GM19463 (cell line): ENCODE measurements around the gene MYO1E.
"Not testable (repeated sequence)": the region's sequence is repeated elsewhere in the genome, so short reads cannot be mapped to it uniquely, and the experiment has no call there.

Experiments used
- ATAC-seq: cut with Tn5 transposase; IDR thresholded peaks from one replicate; pipeline ENCODE4 v1.9.1; 2021; ENCODE audit warnings: mild to moderate bottlenecking, moderate library complexity; ENCODE audit not compliant: unreplicated experiment

The MYO1E gene

GRCh38 chr15:59150185-59150584 lies 222.5 kb downstream of the MYO1E start:
- no peak for ATAC-seq

GRCh38 chr15:59148153-59148833 lies 224.4 kb downstream of the MYO1E start:
- ATAC-seq: no peak

GRCh38 chr15:59147666-59148065 lies 225.0 kb downstream of the MYO1E start:
- ATAC-seq: no peak

- ATAC-seq: not testable (repeated sequence)
These were observed 228.1 kb downstream of the MYO1E start for GRCh38 chr15:59144594-59144993.

- ATAC-seq: no peak
These were observed 229.4 kb downstream of the MYO1E start for GRCh38 chr15:59143281-59143680.

DNA sequence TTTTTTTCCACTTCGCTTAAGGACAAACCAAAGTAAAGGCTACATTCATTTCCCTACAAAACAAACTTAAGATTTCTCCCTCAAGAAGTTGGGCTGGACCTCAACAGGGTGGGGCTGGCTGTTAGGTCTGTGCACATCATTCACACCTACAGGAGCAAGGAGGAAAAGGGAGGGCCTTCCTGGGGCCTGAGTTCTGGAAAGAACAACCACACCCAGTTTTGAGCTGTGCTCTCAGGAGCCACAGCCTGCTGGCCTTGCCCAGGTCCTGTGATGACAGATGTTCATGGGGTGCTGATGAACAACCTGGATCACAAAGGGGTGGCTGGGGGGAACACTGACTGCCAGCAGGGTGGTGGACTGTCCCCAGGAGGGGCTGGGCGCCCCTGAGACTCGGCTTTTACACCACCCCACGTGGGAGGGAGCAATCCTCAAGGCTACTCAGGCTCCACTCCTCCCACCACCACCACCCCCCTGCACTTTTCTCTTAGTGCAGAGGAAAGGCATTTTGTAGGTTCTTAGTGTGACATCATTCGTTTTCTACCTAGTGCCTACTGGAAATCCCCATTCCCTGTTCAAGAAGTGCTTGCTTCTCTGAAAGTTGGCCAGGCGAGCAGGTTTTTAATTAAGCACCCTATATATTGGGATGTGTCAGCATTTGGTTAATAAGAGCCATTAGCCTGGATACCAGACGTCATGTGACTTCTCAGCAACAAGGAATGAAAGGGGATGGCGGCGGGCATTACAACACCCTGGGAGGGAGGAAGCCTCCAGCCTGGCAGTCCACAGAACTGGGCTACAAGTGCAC lies 232.0 kb downstream of the MYO1E start:
- no peak for ATAC-seq

DNA sequence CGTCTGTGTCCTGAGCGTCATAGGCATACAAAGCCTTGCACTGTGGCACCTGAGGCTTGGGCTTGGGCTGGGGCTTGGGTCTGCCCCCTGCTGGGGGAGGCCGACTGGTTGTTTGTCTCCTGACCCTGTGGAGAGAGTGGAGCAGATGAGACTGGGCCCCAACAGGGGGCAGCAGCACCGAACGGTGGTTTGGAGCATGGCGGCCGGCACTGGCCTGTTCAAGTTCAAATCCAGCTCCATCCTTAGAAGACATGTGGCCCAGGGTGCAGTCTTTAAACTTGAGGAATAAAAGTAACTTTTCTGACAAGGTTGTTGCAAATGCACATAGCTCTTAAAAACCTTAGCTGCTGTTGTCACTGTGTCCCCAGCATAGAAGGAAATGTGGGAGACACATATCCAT lies 234.4 kb downstream of the MYO1E start:
- ATAC-seq: no peak

DNA sequence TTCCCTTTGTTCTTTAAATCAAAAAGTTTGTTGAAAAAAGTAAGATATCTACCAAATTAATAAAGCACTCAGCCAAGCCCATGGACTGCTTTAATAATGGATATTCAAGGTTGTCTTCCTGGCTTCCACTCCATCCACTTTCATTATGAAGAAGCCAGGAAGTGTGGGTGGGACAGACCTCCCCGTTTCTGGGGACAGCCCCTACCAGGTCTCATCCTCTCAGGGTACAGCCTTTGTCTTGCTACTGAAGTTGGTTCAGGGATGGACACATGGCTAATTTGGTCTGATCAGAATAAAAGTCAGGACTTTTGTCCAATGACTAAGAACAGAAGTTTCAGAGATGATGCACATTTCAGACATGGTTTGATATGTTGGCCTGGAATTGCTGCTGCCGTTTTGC lies 235.1 kb downstream of the MYO1E start:
- no peak for ATAC-seq

- no peak for ATAC-seq
These were observed 238.7 kb downstream of the MYO1E start for GRCh38 chr15:59133929-59134427.

DNA sequence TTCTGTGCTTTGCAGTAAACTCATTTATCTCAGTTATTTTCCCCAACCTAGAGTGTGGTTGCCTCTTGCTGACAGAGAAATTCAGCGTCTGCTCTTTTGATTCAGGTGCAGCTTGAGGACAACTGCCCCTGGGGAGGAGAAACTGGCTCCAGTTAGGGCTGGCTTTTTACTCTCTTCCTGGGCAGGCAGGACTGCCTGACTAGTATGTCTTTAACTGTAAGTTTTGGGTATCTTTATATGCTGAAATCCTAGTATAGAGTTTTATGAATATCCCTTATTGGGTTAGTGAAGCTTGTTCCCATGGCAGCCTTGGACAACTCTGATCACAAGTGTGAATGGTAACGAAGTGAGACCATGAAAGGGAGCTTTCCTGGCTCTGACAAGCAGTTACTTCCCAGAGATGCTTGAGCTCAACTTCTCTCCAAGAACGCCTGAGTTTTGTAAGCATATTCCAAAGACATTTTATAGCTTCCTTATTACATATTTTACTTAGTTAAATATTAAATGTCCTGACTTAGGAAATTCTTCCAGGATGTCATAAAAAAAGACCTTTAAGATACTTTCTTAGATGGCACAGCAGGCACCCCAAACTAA lies 240.6 kb downstream of the MYO1E start:
- no peak for ATAC-seq

DNA sequence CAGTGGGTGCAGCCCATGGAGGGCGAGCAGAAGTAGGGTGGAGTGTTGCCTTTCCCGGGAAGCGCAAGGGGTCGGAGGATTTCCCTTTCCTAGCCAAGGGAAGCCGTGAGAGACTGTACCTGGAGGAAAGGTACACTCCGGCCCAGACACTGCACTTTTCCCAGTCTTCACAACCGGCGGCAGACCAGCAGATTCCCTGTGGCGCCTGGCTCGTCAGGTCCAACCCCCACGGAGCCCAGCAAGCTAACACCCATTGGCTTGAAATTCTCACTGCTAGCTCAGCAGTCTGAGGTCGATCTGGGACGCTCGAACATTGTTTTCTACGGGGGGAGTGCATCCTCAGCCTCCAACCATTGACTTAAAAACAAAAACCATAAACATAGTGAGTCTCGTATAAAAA lies 241.2 kb downstream of the MYO1E start:
- ATAC-seq: no peak

- not testable (repeated sequence) for ATAC-seq
These were observed 245.4 kb downstream of the MYO1E start for GRCh38 chr15:59127255-59127654.

GRCh38 chr15:59125683-59126082 lies 247.0 kb downstream of the MYO1E start:
- not testable (repeated sequence) for ATAC-seq

DNA sequence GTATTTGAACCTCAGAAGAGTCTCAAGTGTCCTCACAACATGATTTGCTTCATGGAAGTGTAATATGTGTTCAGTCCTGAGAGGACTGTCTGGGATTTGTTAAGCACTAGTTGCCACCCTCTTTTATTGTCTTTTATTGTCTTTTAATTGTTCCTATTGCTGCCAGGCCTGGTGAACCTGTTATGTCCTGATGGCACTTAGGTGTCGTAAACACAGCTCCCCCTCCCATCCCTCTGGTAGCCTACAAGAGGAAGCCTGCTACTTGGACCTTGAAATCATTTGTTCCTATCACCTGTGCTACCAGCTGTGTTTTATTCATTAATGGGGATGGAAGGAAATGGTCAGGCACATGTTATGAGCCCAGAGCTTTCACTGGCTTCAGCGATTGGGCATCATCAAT lies 248.4 kb downstream of the MYO1E start:
- ATAC-seq: no peak

- ATAC-seq: no peak
These were observed 251.7 kb downstream of the MYO1E start for GRCh38 chr15:59120937-59121336.

DNA sequence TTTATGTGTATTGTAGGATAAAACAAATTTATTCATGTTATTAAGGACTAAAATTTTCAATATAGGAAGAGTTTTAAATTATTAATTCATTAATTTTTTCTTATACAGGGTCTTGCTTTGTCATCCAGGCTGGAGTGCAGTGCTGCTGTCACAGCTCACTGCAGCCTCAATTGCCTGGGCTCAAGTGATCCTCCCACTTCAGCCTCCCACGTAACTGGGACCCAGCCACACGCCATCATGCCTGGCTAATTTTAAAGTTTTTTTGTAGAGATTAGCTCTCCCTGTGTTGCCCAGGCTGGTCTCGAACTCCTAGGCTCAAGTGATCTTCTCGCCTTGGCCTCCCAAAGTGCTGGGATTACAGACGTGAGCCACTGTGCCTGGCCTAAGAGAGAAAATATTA lies 253.0 kb downstream of the MYO1E start:
- ATAC-seq: no peak

DNA sequence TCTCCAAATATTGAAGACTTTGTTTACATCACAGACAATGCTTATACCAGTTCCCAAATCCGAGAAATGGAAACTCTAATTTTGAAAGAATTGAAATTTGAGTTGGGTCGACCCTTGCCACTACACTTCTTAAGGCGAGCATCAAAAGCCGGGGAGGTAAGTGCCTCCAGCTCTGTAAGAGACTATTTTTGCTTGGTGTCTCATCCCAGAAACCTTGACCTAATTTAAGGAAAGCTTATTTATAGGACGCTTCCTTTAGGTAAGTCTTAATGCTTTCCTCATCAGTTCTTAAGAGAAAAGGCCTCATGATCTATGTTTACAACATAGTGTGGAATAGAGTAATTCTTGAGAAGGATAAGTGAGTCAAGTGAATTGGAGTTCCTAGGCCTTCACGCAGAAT lies 255.9 kb downstream of the MYO1E start:
- no peak for ATAC-seq

DNA sequence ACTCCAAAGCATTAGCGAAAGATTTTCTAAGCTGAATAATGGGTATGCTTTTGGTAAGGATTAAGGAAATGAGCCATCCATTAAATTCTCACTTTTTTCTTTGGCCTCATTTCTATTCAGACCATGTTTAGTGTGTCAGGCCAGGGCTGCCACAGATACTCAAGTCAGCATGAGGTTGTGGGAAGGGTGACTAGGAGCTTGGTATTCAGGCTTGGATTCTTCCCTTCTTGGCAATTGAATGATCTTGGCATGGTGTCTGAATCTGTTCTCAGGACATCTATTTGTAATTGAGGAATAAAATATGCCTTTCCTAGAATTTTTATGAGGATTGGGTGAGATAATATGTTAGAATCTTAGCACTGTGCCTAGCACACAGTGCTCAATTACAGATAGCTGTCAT lies 256.5 kb downstream of the MYO1E start:
- ATAC-seq: no peak

GRCh38 chr15:59115047-59115446 lies 257.6 kb downstream of the MYO1E start:
- ATAC-seq: no peak

- no peak for ATAC-seq
These were observed 261.4 kb downstream of the MYO1E start for GRCh38 chr15:59111251-59111650.

DNA sequence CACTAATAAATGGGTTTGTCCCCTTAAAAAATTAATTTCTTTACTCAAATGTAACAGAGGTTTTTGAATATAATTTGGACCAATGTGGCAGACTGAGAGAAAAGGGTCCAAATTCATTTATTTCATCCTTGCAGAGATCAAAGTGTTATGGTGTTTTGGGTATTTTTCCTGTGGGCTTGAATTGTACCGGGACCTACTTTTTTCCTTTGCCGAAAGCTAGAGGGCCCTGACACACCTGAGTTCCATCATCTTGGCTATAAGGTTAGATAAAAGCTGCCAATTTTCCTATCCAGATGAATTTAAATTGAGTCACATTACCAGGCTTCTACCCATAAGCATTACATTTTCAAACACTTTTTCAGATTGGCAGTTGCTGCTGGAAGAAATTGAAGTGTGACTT lies 266.8 kb downstream of the MYO1E start:
- ATAC-seq: no peak
